ENCODE data around the gene LINC00237.

The LINC00237 gene

DNA sequence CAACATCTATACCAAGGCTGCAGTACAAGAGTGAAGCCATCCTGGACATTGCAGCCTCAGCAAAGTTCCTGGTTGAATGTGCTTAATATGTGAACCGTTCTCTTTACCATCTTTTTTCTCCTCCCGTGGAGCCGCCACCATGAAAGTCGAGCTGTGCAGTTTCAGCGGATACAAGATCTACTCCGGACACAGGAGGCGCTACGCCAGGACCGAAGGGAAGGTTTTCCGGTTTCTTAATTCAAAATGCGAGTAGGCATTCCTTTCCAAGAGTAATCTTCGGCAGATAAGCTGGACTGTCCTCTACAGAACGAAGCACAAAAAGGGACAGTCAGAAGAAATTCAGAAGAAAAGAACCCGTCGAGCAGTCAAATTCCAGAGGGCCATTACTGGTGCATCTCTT, 8.4 kb upstream of the LINC00237 start:
- TF ChIP-seq, protein P1, sequence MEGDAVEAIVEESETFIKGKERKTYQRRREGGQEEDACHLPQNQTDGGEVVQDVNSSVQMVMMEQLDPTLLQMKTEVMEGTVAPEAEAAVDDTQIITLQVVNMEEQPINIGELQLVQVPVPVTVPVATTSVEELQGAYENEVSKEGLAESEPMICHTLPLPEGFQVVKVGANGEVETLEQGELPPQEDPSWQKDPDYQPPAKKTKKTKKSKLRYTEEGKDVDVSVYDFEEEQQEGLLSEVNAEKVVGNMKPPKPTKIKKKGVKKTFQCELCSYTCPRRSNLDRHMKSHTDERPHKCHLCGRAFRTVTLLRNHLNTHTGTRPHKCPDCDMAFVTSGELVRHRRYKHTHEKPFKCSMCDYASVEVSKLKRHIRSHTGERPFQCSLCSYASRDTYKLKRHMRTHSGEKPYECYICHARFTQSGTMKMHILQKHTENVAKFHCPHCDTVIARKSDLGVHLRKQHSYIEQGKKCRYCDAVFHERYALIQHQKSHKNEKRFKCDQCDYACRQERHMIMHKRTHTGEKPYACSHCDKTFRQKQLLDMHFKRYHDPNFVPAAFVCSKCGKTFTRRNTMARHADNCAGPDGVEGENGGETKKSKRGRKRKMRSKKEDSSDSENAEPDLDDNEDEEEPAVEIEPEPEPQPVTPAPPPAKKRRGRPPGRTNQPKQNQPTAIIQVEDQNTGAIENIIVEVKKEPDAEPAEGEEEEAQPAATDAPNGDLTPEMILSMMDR (IDR thresholded peaks at IDR 0.05; ENCODE audit: low read depth, low read length), result no peak
- peaks cover 64% of the 10 kb centered on the region for H3K27me3 ChIP-seq (ENCODE audit: insufficient read depth, low read depth, severe bottlenecking)

DNA sequence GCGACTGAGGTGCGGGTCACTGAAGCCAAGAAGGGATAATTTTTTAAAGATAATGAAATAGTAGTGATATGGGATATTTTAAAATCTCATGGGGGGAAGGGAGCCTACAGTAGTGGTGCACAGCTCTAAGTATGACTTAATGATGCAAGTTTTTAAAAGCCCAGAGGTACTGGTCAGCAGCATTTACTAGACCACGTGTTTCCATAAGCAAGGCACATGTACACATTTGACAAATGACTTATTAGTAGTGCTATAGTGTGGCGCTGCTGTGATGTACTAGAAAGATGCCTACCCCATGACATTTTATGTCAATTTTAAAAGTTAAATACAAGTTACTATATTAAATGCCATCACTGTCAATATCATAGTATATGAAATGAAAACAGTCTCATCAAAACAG, 7.5 kb upstream of the LINC00237 start:
- TF ChIP-seq, protein P1 (IDR thresholded peaks at IDR 0.05; ENCODE audit: low read depth, low read length), result no peak
- peaks cover 65% of the 10 kb centered on the region for H3K27me3 ChIP-seq (ENCODE audit: insufficient read depth, low read depth, severe bottlenecking)

More for the DNA sequence above, 8.4 kb upstream of the LINC00237 start:
- Histone ChIP-seq H3K4me3 (ENCODE audit: low read depth, low read length) (no peak overlapping the region), H3K9me3 (ENCODE audit: severe bottlenecking) (no peaks in the 10 kb centered on the region), H3K27ac (no peak overlapping the region), H3K36me3 (no peaks in the 10 kb centered on the region)
- DNase-seq, result no peak

DNA sequence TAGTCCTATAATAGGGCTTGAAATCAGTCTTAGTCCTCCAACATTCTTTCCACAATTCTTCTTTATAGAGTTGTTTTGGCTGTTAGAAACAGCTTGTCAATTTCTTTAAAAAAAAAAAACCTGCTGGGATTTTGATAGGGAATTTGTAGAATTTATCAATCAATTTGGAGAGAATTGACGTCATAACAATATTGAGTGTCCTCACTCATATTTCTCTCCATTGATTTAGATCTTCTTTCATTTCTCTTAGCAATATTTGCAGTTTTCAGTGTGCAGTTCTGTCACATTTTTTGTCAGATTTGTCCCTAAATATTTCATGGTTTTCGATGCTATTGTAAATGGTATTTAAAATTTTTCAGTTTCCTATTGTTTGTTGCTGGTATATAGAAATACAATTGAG, 5.3 kb upstream of the LINC00237 start:
- Histone ChIP-seq H3K27ac (no peak overlapping the region), H3K36me3 (no peaks in the 10 kb centered on the region), H3K4me3 (ENCODE audit: low read depth, low read length) (no peak overlapping the region), H3K27me3 (ENCODE audit: insufficient read depth, low read depth, severe bottlenecking) (peaks cover 65% of the 10 kb centered on the region), H3K9me3 (ENCODE audit: severe bottlenecking) (no peaks in the 10 kb centered on the region)
- TF ChIP-seq, protein P1 (IDR thresholded peaks at IDR 0.05; ENCODE audit: low read depth, low read length), result no peak
- no peak for DNase-seq

More for the DNA sequence above, 7.5 kb upstream of the LINC00237 start:
- DNase-seq, result no peak
- no peak overlapping the region for H3K27ac ChIP-seq
- H3K36me3 ChIP-seq, result no peaks in the 10 kb centered on the region
- H3K9me3 ChIP-seq (ENCODE audit: severe bottlenecking), result no peaks in the 10 kb centered on the region
- H3K4me3 ChIP-seq (ENCODE audit: low read depth, low read length), result no peak overlapping the region

DNA sequence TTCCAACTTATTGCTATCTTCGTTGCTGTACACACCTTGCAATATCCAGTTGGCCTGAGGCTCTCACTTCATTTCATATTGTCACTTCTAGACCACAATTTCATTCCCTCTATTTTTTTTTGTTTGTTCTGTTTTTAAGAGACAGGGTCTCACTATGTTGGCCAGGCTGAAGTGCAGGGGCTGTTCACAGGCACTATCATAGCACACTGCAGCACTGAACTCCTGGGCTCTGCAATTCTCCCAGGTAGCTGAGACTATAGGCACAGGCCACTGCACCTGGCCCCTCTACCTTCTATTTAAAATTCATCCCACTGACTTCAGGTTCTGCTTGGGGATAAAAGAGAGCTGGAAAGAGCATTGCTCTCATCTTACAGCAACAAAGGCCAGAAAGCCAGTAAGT, 4.7 kb upstream of the LINC00237 start:
- Histone ChIP-seq H3K9me3 (ENCODE audit: severe bottlenecking) (no peaks in the 10 kb centered on the region), H3K4me3 (ENCODE audit: low read depth, low read length) (no peak overlapping the region), H3K27ac (no peak overlapping the region), H3K36me3 (no peaks in the 10 kb centered on the region), H3K27me3 (ENCODE audit: insufficient read depth, low read depth, severe bottlenecking) (peaks cover 68% of the 10 kb centered on the region)
- DNase-seq, result no peak
- TF ChIP-seq, protein P1 (IDR thresholded peaks at IDR 0.05; ENCODE audit: low read depth, low read length), result no peak

DNA sequence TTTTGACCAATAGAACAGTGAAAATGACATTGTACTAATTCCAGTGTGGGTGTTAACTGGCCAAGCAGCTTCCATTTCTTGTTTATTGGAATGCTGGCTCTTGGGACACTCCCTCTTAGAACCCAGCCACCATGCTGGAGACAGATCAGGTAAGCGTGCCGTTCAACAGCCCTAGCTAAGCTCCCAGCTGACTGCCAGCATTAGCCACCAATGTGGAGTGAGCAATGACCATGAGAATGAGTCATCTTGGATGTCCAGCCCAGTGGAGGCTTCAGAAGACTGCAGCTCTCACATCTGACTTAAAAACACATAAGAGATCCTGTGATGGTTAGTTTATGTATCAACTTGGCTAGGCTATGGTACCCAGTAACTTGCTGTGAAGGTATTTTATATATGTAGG, 3.0 kb upstream of the LINC00237 start:
- H3K9me3 ChIP-seq (ENCODE audit: severe bottlenecking), result no peaks in the 10 kb centered on the region
- peaks cover 76% of the 10 kb centered on the region for H3K27me3 ChIP-seq (ENCODE audit: insufficient read depth, low read depth, severe bottlenecking)
- TF ChIP-seq, protein P1 (IDR thresholded peaks at IDR 0.05; ENCODE audit: low read depth, low read length), result no peak
- no peaks in the 10 kb centered on the region for H3K36me3 ChIP-seq
- no peak for DNase-seq
- no peak overlapping the region for H3K4me3 ChIP-seq (ENCODE audit: low read depth, low read length)
- no peak overlapping the region for H3K27ac ChIP-seq

DNA sequence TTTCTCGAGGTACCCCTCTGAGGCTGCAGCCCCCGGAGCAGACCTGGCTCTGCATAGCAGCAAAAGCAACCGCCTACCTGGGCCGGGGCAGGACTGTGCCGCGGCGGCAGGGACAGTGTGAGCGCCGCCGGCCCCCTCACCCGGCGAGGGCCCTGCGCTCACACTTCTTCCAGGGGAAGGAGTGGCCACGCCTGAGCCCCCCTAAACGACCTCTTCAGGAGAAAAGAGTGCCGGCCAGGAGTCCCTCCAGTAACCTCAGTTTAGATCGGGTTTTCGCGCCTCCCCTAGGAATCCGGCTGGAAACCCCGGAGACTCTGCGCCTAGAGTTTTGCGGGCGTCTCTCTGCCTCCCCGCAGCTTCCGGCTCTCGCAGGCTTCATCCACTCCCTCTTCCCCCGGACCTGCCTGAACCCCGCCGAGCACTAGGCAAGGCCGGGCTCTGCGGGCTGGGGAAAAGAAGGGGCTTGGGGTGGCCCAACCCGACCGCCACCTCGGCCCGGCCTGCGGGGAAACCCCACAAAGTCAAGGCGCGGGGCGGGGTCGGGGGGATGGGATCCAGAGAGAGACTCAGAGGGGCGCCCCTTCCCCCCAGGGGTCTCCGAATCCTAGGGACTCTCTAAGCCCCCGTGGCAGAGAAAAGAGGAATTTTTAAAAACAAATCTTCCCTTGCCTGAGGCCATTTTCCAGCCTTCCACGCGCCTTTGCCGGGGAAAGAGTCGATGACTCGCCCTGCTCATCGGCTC, 558 bp downstream of the LINC00237 start:
- Histone ChIP-seq H3K27me3 (ENCODE audit: insufficient read depth, low read depth, severe bottlenecking) (peaks cover 83% of the 10 kb centered on the region), H3K36me3 (no peaks in the 10 kb centered on the region), H3K27ac (no peak overlapping the region), H3K9me3 (ENCODE audit: severe bottlenecking) (peaks cover 6% of the 10 kb centered on the region), H3K4me3 (ENCODE audit: low read depth, low read length) (peak overlapping the region; percentile 16)
- DNase-seq, result no peak
- TF ChIP-seq, protein P1 (IDR thresholded peaks at IDR 0.05; ENCODE audit: low read depth, low read length), result no peak
